A204.1 (cell line): Measurements from ENCODE around the gene ITGB7.

ENCODE experiments used
- FAIRE-seq: peaks from 2 replicates; lab custom pipeline; 2012; peaks lifted over from hg19 to GRCh38; lab: Jason Lieb, UNC

ITGB7 gene

GRCh38 chr12:53143355-53143754 lies 63.7 kb downstream of the ITGB7 start:
- no peak for FAIRE-seq
